ENCODE measurements around the gene HOXB6.

GRCh38 chr17:48546924-48547807, 57.6 kb downstream of the HOXB6 start:
- TF ChIP-seq CTCF (IDR thresholded peaks at IDR 0.05) (no peak), POLR2A (IDR thresholded peaks at IDR 0.05) (no peak)

Data from ovary (tissue), 3 donors.